Epithelial cell of alveolus of lung (primary cell): Measurements from ENCODE around the gene EFCAB13. TPM values are rescaled to one million over a fixed set of nuclear protein-coding genes. Genes with fewer than 3 reads are reported as not detected.

Experiments
- total RNA-seq: library from RNA; depleted of rRNA; stranded (reverse); fragments of >200 nt; gene quantifications from 2 replicates; pipeline ENCODE4 v1.2.1, GENCODE V29; 2015

The EFCAB13 gene
- total RNA-seq: 3.4 and 5.7 TPM in 2 replicates

GRCh38 chr17:47323382-47324223, at the start of gene EFCAB13:
TSS of gene EFCAB13 (plus strand) at chr17:47323955. CDS start at chr17:47328354, 4,399 bp downstream.

Other genes starting within 250 kb of the EFCAB13 start
- 46.6 and 76.4 TPM in 2 replicates for gene CDC27, start 134.7 kb upstream of the EFCAB13 start, total RNA-seq
- gene MYL4, start 114.6 kb upstream of the EFCAB13 start, total RNA-seq: 1.4 TPM in 1 of 2 replicates, not detected in the other
- gene ITGB3, start 70.1 kb upstream of the EFCAB13 start, total RNA-seq: 10.9 and 93.0 TPM in 2 replicates
- gene NPEPPS, start 207.2 kb downstream of the EFCAB13 start, total RNA-seq: 36.3 and 58.4 TPM in 2 replicates